ENCODE results near the gene ACSS2.

Gene ACSS2

DNA sequence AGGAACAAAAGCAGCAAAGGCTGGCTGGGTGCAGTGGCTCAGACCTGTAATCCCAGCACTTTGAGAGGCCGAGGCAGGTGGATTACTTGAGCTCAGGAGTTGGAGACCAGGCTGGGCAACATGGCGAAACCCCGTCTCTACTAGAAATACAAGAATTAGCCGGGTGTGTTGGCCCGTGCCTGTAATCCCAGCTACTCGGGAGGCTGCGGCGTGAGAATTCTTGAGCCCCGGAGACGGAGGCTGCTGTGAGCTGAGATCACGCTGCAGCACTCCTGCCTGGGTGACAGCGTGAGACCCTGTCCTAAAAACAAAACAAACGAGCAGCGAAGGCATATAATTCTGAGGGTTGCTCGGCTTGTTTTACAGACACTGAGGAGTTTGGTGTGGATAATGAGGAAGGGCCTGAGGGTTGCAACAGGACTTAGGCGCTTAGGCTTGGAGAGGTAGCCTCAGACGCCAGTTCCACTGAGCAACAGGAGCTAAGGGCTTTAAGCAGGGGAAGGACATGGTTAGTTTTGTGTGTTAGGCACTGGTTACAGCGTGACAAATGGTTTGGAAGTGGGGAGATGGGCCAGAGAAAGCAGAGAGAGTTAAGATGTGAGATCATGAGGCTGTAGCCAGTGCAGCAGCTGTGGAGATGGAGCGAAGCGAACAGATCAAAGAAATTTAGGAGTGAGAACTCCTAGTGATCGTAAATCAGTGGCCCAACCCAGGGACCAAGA is 80.5 kb downstream of the ACSS2 start:
- TF ChIP-seq, protein P1, sequence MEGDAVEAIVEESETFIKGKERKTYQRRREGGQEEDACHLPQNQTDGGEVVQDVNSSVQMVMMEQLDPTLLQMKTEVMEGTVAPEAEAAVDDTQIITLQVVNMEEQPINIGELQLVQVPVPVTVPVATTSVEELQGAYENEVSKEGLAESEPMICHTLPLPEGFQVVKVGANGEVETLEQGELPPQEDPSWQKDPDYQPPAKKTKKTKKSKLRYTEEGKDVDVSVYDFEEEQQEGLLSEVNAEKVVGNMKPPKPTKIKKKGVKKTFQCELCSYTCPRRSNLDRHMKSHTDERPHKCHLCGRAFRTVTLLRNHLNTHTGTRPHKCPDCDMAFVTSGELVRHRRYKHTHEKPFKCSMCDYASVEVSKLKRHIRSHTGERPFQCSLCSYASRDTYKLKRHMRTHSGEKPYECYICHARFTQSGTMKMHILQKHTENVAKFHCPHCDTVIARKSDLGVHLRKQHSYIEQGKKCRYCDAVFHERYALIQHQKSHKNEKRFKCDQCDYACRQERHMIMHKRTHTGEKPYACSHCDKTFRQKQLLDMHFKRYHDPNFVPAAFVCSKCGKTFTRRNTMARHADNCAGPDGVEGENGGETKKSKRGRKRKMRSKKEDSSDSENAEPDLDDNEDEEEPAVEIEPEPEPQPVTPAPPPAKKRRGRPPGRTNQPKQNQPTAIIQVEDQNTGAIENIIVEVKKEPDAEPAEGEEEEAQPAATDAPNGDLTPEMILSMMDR (IDR thresholded peaks at IDR 0.05; ENCODE audit: insufficient read depth, missing control alignments) = no peak
- no peak for DNase-seq (ENCODE audit: insufficient read length, low spot score)
- FAIRE-seq = no peak

DNA sequence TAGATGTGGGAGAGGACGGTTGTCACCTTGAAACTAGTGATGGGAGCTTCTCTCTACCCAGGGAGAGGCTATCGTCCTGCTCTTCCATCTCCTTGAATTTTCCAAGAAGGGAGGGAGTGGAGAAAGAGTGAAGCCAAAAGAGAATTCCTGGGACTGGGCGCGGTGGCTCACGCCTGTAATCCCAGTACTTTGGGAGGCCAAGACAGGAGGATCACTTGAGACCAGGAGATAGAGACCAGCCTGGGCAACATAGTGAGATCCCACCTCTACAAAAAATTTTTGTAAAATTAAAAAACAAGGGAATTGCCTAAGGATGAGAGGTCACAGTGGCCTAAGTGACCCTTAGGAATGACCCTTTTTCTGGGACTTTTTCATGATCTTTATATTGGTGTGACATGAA is 88.1 kb downstream of the ACSS2 start:
- TF ChIP-seq, protein P1 (IDR thresholded peaks at IDR 0.05; ENCODE audit: insufficient read depth, missing control alignments) = no peak
- FAIRE-seq = no peak
- no peak for DNase-seq (ENCODE audit: insufficient read length, low spot score)

DNA sequence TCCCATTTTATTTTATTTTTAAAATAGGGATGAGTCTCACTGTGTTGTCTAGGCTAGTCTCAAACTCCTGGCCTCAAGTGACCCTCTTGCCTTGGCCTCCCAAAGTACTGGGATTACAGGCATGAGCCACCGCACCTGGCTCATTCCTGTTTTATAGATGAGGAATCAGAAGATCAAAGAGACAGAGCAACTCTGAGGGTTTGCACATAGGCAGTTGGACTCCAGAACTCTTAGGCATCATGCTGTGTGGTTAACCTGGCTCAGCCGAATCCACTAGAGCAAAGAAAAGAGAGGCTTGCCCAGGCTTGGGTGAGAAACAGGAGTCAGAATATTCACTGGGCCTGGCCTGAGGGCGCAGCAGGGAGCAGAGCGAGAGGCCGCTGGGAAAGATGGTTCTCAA is 88.6 kb downstream of the ACSS2 start:
- FAIRE-seq = no peak
- TF ChIP-seq, protein P1 (IDR thresholded peaks at IDR 0.05; ENCODE audit: insufficient read depth, missing control alignments) = no peak
- DNase-seq (ENCODE audit: insufficient read length, low spot score) = no peak

DNA sequence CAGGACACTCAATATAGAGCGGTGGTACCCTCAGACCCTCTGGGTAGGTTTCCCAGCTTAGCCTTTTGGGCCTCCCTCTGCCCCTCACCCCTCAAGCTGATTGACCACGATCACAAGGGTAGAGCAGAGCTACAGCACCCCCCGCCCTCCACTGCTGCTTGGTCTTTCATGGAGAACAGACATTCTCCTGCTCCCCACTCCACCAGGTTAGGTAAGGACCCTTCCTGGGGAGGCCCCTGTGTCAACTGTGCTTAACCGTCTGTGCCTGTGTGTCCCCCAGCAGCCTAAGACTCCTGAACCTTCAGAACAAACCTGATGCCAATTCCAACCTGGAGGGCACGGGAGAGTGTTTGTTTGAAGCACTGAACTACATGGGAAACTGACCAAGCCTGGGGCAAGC is 91.0 kb downstream of the ACSS2 start:
- FAIRE-seq (no peak), DNase-seq (ENCODE audit: insufficient read length, low spot score) (no peak)
- TF ChIP-seq, protein P1 (IDR thresholded peaks at IDR 0.05; ENCODE audit: insufficient read depth, missing control alignments) = no peak

DNA sequence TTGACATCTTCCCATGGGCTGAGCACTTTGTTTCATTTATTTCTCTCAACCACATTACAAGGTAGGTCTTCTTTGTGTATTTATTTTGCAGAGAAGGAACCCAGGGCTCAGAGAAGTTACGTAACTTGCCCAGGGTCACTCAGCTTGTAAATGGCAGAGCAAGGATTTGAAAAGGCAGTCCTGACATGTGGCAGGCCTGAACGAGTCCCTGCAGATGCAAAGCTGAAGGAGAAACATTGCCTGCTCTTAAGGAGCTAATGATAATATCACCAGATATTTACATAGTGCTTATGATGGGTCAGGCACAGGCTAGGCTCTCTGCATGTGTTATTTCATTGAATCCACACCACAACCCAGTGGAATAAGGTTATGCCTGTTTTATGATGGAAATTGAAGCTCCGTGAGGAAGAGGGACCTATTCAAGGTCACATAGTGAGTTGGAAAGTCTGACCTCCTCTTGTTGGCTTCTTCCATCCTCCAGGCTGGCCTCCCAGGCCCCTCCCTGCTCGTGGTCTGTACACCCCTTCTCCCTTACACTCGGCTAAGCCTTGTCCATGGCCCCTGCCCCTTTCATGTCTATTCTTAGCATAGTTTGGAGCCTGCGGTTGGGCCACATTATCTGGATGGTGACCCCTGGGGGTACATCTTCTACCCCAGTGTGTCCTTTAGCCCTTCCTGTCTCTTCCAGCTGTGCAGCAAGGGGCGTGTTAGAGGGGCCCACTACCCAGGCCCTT is 91.8 kb downstream of the ACSS2 start:
- FAIRE-seq = no peak
- TF ChIP-seq, protein P1 (IDR thresholded peaks at IDR 0.05; ENCODE audit: insufficient read depth, missing control alignments) = no peak
- DNase-seq (ENCODE audit: insufficient read length, low spot score) = no peak

DNA sequence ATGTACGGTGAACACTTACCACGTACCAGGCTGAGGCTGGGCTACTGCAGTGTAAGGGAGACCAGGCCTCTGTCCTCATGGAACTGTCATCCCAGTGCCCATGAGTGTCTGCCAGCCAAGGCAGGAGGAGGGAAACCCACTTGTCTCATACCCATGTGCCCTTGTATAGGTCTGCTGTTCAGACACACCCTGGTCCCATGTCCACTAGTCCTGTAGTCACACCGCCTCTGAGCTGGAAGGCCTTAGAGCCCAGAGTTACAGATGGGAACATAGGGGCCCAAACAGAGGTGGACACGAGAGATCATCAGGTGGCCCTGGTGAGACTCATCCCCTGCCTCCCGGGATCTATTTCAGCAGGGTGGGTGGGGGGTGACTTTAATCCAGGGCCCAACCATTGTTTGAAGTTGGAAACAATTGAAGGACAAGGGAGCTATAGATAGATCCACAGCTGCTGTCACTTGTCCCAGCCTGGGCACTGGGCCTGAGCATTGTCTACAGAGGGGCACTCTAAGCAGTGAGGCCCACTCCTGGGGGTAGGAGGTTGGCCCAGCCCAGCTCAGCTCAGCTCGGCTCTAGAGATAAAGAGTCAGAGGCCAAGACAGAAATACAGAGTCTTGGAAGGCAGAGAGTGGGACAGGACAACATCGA is 93.9 kb downstream of the ACSS2 start:
- TF ChIP-seq, protein P1 (IDR thresholded peaks at IDR 0.05; ENCODE audit: insufficient read depth, missing control alignments) = no peak
- no peak for DNase-seq (ENCODE audit: insufficient read length, low spot score)
- FAIRE-seq = no peak
